HG03342 (cell line): ENCODE data around the gene TOMM40L.
"Not testable (repeated sequence)": the region's sequence is repeated elsewhere in the genome, so short reads cannot be mapped to it uniquely, and the experiment has no call there.

Experiments
- ATAC-seq: cut with Tn5 transposase; IDR thresholded peaks from one replicate; pipeline ENCODE4 v1.9.1; 2021; ENCODE audit warnings: mild to moderate bottlenecking, moderate library complexity; ENCODE audit not compliant: unreplicated experiment

The TOMM40L gene

DNA sequence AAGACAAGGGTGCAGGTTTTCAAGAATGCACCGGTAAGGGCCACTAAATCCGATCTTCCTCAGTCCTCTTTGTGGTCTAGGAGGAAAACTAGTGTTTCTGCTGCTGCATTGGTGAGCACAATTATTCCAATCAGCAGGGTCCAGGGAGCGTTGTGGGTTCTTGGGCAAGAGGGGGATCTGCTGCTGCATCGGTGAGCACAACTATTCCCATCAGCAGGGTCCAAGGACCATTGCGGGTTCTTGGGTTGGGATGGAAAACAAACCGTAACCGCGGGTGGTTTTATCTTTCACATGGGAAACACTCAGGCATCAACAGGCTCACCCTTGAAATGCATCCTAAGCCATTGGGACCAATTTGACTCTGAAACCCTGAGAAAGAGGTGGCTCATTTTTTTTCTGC, 25.7 kb downstream of the TOMM40L start:
- no peak for ATAC-seq

DNA sequence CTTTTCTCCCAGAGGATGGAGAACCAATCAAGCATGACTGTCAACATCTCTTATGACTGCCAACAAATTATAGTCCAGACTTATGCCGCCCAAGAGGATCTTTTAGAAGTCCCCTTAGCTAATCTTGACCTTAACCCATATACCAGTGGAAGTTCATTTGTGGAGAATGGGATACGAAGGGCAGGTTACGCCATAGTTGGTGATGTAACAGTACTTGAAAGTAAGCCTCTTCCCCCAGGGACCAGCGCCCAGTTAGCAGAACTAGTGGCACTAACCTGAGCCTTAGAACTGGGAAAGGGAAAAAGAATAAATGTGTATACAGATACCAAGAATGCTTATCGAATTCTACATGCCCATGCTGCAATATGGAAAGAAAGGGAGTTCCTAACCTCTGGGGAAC, 29.4 kb downstream of the TOMM40L start:
- ATAC-seq = not testable (repeated sequence)

- ATAC-seq = not testable (repeated sequence)
Measured at GRCh38 chr1:161255955-161256520, 30.2 kb downstream of the TOMM40L start.

- ATAC-seq = not testable (repeated sequence)
Measured at GRCh38 chr1:161257109-161257508, 31.2 kb downstream of the TOMM40L start.

GRCh38 chr1:161258439-161259344, 32.8 kb downstream of the TOMM40L start, which contains the start of gene PCP4L1:
Gene PCP4L1, plus strand, starts transcription at chr1:161258745. Its CDS starts 230 bp downstream, at chr1:161258975.
- ATAC-seq = peak; percentile 66

DNA sequence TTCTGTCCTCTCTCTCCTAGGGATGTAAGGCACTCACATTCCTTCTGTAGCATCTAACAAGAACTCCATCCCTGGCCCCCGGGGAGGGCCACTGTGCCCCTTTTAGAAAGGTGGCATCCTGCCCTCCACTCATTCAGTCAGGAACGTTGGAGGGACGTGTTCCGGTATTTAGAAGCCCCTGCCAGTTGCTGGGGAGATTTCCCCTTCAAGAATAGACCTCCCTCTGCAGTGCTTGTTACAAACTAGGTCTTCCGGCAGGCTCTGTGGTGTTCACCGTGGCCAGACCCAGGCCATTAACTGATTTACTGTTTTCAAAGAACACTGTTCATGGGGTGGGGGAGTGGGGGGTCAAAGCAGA, 33.5 kb downstream of the TOMM40L start:
- ATAC-seq = no peak

DNA sequence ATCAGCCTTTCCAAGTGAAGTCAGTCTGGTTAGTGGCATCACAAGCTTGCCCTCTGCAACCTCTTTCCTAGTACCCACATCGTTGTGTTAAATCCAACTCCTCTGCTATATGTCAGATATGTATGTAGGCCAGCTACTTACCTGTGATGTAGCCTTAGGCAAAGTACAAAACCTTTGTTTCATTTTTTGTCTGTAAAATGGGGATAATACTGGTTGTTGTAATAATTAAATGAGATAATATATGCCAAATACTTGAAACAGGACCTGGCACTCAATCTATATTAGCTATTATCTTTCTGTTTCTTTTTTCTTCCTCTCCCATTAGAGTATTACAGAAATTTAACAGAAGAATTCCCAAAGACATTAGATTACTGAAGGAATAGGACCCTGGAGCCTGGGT, 33.9 kb downstream of the TOMM40L start:
- no peak for ATAC-seq

DNA sequence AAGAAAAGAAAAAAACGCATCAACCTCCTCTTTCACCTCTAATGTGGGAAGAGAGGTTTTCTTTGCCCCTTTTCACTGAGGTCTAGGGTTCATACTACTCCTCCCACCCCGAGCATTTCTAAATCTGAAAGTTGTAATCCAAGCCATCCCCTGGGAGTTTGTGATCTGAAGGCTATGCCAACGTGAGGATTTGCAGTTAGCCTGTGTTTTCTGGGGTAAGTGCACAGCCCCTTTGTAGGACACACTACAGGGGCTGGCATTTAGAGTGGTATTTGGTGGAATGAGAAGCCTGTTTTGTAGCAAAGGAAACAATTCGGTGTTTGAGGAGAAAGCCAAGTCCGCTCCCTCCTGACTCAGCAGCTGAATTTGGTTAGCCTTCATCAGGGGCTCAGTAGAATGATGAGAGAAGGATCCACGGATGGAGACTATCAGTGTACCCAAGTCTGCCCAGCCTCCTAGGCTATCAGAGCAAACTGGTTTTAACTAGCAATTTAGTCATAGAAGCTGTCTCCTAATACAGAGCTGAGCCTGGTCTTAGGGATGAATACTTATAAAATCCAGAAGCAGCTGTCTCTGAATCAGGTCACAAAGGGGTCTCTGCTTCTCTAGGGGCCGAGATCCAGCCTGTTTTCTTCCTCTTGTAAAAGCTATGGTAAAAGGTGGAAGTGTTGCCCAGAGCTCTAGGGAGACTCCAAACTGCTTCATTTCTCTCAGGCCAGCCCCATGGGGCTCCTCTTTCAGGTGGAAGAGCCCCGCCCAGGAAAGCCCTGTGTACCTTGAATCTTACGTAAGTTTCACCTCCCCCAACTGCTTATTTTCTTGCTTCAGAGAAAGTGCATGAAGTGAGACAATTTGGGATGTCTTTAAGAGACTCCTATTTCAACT, 34.8 kb downstream of the TOMM40L start:
- peak; percentile 23 for ATAC-seq

DNA sequence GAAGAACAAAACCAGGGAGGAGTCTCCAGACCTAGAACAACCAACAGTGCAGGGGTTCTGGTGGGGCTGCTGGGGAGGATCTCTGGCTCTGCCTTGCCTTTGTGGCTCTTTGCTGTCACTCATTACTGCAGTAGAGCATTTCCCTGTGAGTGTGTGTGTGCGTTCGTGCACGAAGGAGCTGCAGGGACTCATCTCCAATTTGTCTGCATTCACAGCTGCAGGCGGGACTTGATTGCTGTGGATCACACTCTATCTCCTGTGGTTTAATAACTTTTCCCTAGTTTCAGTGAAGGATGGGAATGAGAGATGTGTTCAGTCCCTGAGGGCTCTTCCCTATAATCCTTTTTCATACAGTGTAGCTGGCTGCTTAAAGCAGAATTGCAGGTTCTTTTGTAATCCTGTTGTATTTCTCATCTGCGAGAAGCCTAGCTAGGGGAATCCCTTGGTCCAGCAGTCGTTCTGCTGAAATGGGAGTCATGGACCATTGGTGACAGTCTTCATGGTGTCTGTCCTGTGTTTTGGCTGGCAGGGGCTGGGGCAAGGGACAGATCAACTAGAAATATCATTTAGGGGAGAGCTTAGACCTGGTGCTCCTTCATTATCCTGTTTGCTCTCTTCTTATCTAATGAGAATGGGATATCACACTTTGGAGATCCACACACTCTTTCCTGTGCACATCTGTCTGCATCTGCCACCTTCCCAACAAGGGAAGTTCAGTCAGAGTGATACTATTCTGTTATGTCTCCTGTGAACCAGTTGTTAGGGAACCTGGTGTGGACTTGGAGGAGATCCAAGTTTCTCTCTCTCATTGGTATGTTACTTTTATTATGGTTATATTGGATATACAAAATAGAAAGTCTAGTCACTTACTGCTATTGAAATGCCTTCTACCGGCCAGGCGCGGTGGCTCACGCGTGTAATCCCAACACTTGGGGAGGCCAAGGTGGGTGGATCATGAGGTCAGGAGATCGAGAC, 35.7 kb downstream of the TOMM40L start:
- peak; percentile 43 for ATAC-seq

- no peak for ATAC-seq
Measured at GRCh38 chr1:161265305-161265704, 39.4 kb downstream of the TOMM40L start.

GRCh38 chr1:161266202-161266601, 40.3 kb downstream of the TOMM40L start:
- ATAC-seq = no peak

- no peak for ATAC-seq
Measured at GRCh38 chr1:161266836-161267235, 41.0 kb downstream of the TOMM40L start.

- ATAC-seq = no peak
Measured at GRCh38 chr1:161267321-161267720, 41.5 kb downstream of the TOMM40L start.

GRCh38 chr1:161273402-161273801, 47.5 kb downstream of the TOMM40L start:
- no peak for ATAC-seq

DNA sequence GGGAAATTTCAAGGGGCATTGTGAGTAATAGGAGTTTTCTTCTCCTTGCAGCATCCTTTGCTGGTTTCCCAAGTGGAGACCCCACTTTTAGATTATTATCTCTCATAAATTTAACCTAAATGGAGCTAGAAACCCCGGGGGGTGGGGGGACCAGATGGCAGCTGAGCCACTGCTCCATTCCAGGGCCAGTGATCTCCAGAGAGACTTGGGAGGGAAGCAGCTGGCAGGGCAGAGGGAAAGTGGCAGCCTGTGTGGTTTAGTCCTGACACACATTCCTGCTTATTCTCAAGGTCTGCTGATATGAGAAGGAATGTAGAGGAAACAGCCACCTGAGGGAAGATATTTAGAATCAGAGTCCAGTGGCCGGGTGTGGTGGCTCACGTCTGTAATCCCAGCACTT, 49.0 kb downstream of the TOMM40L start:
- ATAC-seq = no peak
